Endothelial cell of umbilical vein (primary cell): ENCODE results near the gene FGF5. TPM values are rescaled to one million over a fixed set of nuclear protein-coding genes. Genes with fewer than 3 reads are reported as not detected.

ENCODE experiments used
- BruUV-seq: library from RNA; stranded (reverse); fragments of 400-500 nt; replicated peaks from 2 replicates; lab custom pipeline; 2021; lab: Mats Ljungman, UMichigan
- CTCF ChIA-PET: fragments of 300-600, 350-600 bp; sonication (Branson Sonifier 250); formaldehyde crosslinking; loops from one replicate; lab custom pipeline; 2021; ENCODE audit warnings: antibody characterized with exemption, inconsistent platforms; lab: Charles Lee
- POLR2A ChIA-PET: fragments of 300-600, 350-600 bp; sonication (Branson Sonifier 250); formaldehyde crosslinking; loops from one replicate; lab custom pipeline; 2021; ENCODE audit warnings: antibody characterized with exemption, inconsistent platforms; lab: Charles Lee
- DNase-seq: peaks from one replicate; pipeline ENCODE4 v3.0.0-alpha.2; 2011; ENCODE audit warnings: low read depth, low spot score
- FAIRE-seq: peaks from 2 replicates; lab custom pipeline; 2011; peaks lifted over from hg19 to GRCh38; lab: Jason Lieb, UNC
- H2AFZ ChIP-seq: 2 replicates; pipeline ENCODE4 v1.6.0; 2012; ENCODE audit warnings: low read depth, low read length, control low read depth, inconsistent platforms
- H3K27ac ChIP-seq: 2 replicates; pipeline ENCODE4 v1.5.1; 2011; ENCODE audit warnings: low read depth, mild to moderate bottlenecking, control low read depth, low read length, moderate library complexity; ENCODE audit not compliant: insufficient read depth
- H3K27me3 ChIP-seq, 2 experiments: 2 replicates each; pipeline versions ENCODE4 v1.6.0 to v1.6.1; 2011; ENCODE audit warnings: low read length in 2 of 2, mixed read lengths in 1 of 2; ENCODE audit not compliant: control insufficient read depth in 2 of 2, insufficient read depth in 2 of 2
- H3K36me3 ChIP-seq, 2 experiments: 2 replicates in 1 of 2; 3 replicates in 1 of 2; pipeline ENCODE4 v1.5.1; 2011; ENCODE audit warnings: low read length in 2 of 2, mild to moderate bottlenecking in 1 of 2, moderate library complexity in 1 of 2; ENCODE audit not compliant: control insufficient read depth in 2 of 2, insufficient read depth in 2 of 2; ENCODE audit errors: extremely low read depth in 1 of 2
- H3K4me1 ChIP-seq: 3 replicates; pipeline ENCODE4 v1.5.1; 2011; ENCODE audit warnings: mild to moderate bottlenecking, low read length; ENCODE audit not compliant: control insufficient read depth, insufficient read depth; ENCODE audit errors: extremely low read depth
- H3K4me2 ChIP-seq: 2 replicates; pipeline ENCODE4 v1.6.1; 2011; ENCODE audit warnings: low read length, control low read depth, mixed read lengths; ENCODE audit not compliant: insufficient read depth
- H3K4me3 ChIP-seq, 3 experiments: fragments of 200-600 bp in 1 of 3; sonication (generic), shearing (Covaris generic) in 1 of 3; replicated peaks in 1 of 3; 2 replicates each; pipeline ENCODE4 v1.5.1; 2011 to 2016; ENCODE audit warnings: control low read depth in 3 of 3, low read length in 3 of 3, mild to moderate bottlenecking in 2 of 3, inconsistent platforms in 1 of 3, low read depth in 1 of 3, moderate library complexity in 1 of 3; ENCODE audit not compliant: insufficient read depth in 1 of 3
- H3K79me2 ChIP-seq: 2 replicates; pipeline ENCODE4 v1.6.0; 2012; ENCODE audit warnings: low read length, inconsistent platforms; ENCODE audit not compliant: control insufficient read depth, insufficient read depth
- H3K9ac ChIP-seq: replicated peaks from 2 replicates; pipeline ENCODE3; 2011; ENCODE audit warnings: low read length, control low read depth; ENCODE audit not compliant: insufficient read depth; ENCODE audit errors: extremely low read depth
- H3K9me1 ChIP-seq: replicated peaks from 3 replicates; pipeline ENCODE4 v1.6.0; 2011; ENCODE audit warnings: mild to moderate bottlenecking, low read length; ENCODE audit not compliant: control insufficient read depth, insufficient read depth; ENCODE audit errors: extremely low read depth
- H3K9me3 ChIP-seq: replicated peaks from 2 replicates; pipeline ENCODE4 v1.5.1; 2012; ENCODE audit warnings: low read length, inconsistent platforms; ENCODE audit not compliant: control insufficient read depth, insufficient read depth
- H4K20me1 ChIP-seq: replicated peaks from 2 replicates; pipeline ENCODE3; 2011; ENCODE audit warnings: mild to moderate bottlenecking, low read length; ENCODE audit not compliant: control insufficient read depth, insufficient read depth; ENCODE audit errors: extremely low read depth
- EZH2 ChIP-seq: IDR thresholded peaks from 2 replicates; pipeline ENCODE4 v1.6.1; 2012; ENCODE audit warnings: borderline replicate concordance, low read depth, mild to moderate bottlenecking, moderate library complexity, low read length, inconsistent platforms; ENCODE audit not compliant: severe bottlenecking
- FOS ChIP-seq: IDR thresholded peaks from 2 replicates; pipeline ENCODE4 v1.6.1; 2011; ENCODE audit warnings: mild to moderate bottlenecking, low read length, moderate library complexity, borderline replicate concordance; ENCODE audit not compliant: insufficient read depth
- GATA2 ChIP-seq: IDR thresholded peaks from 2 replicates; pipeline ENCODE4 v1.7.0; 2011; ENCODE audit warnings: low read depth, mild to moderate bottlenecking, moderate library complexity, mixed read lengths, low read length; ENCODE audit not compliant: insufficient read length, insufficient read depth
- JUN ChIP-seq: IDR thresholded peaks from 2 replicates; pipeline ENCODE4 v1.6.1; 2011; ENCODE audit warnings: borderline replicate concordance, low read depth; ENCODE audit not compliant: insufficient read length, insufficient read depth
- MYC ChIP-seq: IDR thresholded peaks from one replicate; pipeline ENCODE4 v1.6.1; 2011; ENCODE audit warnings: mild to moderate bottlenecking, low read depth, low read length
- POLR2A ChIP-seq: IDR thresholded peaks from 2 replicates; pipeline ENCODE4 v1.6.1; 2012; ENCODE audit warnings: low read depth, mild to moderate bottlenecking, control low read depth, low read length
- POLR2AphosphoS5 ChIP-seq: IDR thresholded peaks from 2 replicates; pipeline ENCODE4 v1.6.1; 2012; ENCODE audit warnings: low read depth, mild to moderate bottlenecking, control low read depth, low read length, moderate library complexity; ENCODE audit not compliant: insufficient read depth
- dilution Hi-C: fragments of 300-500 bp; cut with MboI; formaldehyde crosslinking; loops from one replicate; pipeline ENCODE4 v1.15.0; 2019; ENCODE audit warnings: low sequenced_read_pairs; ENCODE audit not compliant: extremely low pct_ligation_motif_present
- intact Hi-C: fragments of 100-400 bp; cut with micrococcal nuclease; formaldehyde crosslinking; loops from one replicate; pipeline ENCODE4 v1.10.0; 2022
- polyA plus RNA-seq, 4 experiments: library from polyadenylated mRNA; depleted of rRNA in 3 of 4; stranded (reverse) in 3 of 4; unstranded in 1 of 4; fragments of >200 nt; gene quantifications; 2 replicates each; pipeline versions ENCODE4 v1.2.1 to v1.2.3, GENCODE V29; 2011 to 2012; ENCODE audit warnings: missing spikeins in 1 of 4
- total RNA-seq: library from RNA; stranded (reverse); gene quantifications from 2 replicates; pipeline ENCODE4 v1.2.3, GENCODE V29; 2021
- TF ChIP-seq, protein P1 (sequence below): IDR thresholded peaks from 2 replicates; pipeline ENCODE4 v1.6.1; 2011; ENCODE audit not compliant: insufficient read depth, insufficient read length
- TF ChIP-seq, protein P2 (sequence below), 2 donors: IDR thresholded peaks; 1 replicate in 1 of 2; 2 replicates in 1 of 2; pipeline ENCODE4 v1.5.1; 2011; ENCODE audit warnings: low read length in 2 of 2, mild to moderate bottlenecking in 2 of 2, moderate library complexity in 2 of 2, control low read depth in 1 of 2, inconsistent platforms in 1 of 2, low read depth in 1 of 2; ENCODE audit not compliant: insufficient read depth in 1 of 2; ENCODE audit errors: extremely low read depth in 1 of 2

The FGF5 gene
- total and polyA plus RNA-seq, 2 donors (not counting 3 experiments of a cell fraction or from before 2014, with no cell fraction given), result 0.13 to 0.73 TPM

DNA sequence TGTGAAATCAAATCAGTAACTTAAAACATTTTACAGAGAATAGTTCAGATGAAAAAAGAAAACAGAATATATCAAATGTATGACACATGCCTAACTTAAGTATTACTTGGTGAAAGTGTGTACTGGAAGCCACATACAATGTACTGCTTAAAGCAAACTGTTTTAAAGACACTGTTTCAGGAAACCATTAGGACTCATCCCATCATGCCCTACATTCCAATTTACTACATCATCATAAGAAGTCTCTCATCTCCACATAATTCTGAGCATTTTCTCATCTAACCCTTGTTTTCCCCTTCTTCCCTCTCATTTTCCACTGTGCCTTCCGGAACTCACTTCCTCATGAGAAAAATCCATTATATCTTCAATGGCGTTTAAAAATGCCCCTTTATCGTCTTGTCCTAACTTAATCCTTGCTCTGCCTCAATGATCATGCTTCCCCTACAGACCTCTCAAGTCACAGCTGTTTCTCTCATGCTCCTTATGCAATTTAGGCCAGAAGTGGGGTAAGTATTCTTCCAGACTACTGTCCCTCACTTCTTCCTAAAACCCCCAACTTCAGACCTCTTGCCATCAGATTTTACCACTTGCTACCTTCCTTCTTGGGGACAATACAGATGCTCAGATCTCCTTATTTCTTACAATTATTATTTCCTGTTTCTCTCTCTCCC is 26.8 kb upstream of the FGF5 start:
- POLR2A ChIA-PET, result no interaction called here
- H3K9me1 ChIP-seq, result no peaks in the 10 kb centered on the region
- H3K9me3 ChIP-seq, result no peaks in the 10 kb centered on the region
- H3K4me1 ChIP-seq, result peaks cover 38% of the 10 kb centered on the region
- intact Hi-C loops (loop anchor here (5.0 kb wide), 1 partner anchor 68 kb away; no protein-coding TSS in a partner anchor), dilution Hi-C loops (no loop called here)
- CTCF ChIA-PET, result no interaction called here
- peaks cover 2% of the 10 kb centered on the region in 2 experiments for H3K27me3 ChIP-seq
- DNase-seq (no peak), FAIRE-seq (no peak)
- no peak overlapping the region for H3K4me3 ChIP-seq
- H2AFZ ChIP-seq, result no peak overlapping the region
- H3K79me2 ChIP-seq, result no peaks in the 10 kb centered on the region
- no peak overlapping the region for H3K4me2 ChIP-seq
- no peaks in the 10 kb centered on the region for H4K20me1 ChIP-seq
- H3K27ac ChIP-seq, result no peak overlapping the region
- no peaks in the 10 kb centered on the region for H3K36me3 ChIP-seq
- no peak for TF ChIP-seq GATA2
- no peak for TF ChIP-seq FOS
- TF ChIP-seq, protein P1, sequence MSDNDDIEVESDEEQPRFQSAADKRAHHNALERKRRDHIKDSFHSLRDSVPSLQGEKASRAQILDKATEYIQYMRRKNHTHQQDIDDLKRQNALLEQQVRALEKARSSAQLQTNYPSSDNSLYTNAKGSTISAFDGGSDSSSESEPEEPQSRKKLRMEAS, result no peak
- TF ChIP-seq JUN, result no peak
- TF ChIP-seq POLR2AphosphoS5, result no peak
- no peak for TF ChIP-seq POLR2A
- no peak for TF ChIP-seq EZH2
- no peak for TF ChIP-seq MYC
- TF ChIP-seq, protein P2, sequence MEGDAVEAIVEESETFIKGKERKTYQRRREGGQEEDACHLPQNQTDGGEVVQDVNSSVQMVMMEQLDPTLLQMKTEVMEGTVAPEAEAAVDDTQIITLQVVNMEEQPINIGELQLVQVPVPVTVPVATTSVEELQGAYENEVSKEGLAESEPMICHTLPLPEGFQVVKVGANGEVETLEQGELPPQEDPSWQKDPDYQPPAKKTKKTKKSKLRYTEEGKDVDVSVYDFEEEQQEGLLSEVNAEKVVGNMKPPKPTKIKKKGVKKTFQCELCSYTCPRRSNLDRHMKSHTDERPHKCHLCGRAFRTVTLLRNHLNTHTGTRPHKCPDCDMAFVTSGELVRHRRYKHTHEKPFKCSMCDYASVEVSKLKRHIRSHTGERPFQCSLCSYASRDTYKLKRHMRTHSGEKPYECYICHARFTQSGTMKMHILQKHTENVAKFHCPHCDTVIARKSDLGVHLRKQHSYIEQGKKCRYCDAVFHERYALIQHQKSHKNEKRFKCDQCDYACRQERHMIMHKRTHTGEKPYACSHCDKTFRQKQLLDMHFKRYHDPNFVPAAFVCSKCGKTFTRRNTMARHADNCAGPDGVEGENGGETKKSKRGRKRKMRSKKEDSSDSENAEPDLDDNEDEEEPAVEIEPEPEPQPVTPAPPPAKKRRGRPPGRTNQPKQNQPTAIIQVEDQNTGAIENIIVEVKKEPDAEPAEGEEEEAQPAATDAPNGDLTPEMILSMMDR (IDR thresholded peaks at IDR 0.05; ENCODE audit: extremely low read depth in 1 of 2, insufficient read depth in 1 of 2, low read depth in 1 of 2, low read length in 2 of 2), result no peak
- BruUV-seq, result no TSS peak
- H3K9ac ChIP-seq, result no peak overlapping the region
